ENCODE measurements around the gene MKS1. TPM values are rescaled to one million over a fixed set of nuclear protein-coding genes. Genes with fewer than 3 reads are reported as not detected.
A peak's percentile ranks its signal among the peaks of the same experiment; 100 is the strongest.

MKS1 gene
- total RNA-seq, 4 donors from 2014 or later, result 8.5 to 51.9 (median 18.3) TPM

DNA sequence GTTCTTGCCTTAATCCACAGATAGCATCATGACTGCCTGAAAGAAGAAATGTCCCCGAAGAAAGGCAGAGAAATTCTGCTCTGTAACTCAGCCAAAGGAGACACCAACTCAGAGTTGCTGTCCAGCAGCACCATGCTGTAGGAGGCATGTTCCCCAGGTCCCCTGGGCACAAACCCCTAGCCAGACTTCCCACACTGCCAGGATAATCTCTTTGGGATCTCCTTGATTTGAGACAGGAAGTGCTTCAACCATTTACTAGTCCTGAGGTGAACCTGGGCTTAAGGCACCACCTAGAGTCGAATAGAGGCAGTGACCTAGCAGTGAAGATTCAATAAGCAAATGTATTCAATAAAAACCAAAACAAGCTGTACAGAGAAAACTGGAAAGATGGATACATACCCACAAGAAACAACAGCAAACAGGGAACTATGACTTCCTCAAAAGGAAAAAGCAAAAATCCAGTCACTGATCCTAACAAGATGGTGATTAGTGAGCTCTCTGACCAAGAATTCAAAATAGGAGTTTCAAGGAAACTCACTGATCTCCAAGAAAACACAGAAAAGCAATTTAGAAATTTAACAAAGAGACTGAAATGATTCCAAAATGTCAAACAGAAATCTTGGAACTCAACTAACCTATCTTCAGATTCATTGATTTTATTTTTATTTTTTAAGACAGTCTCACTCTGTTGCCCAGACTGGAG is 46.5 kb downstream of the MKS1 start:
- in situ Hi-C loops (cut with MboI; ENCODE audit: low pct_ligation_motif_present in 1 of 4, low pct_unique_long_range_greater_than_20kb in 1 of 4, low sequenced_read_pairs in 3 of 4), result no loop called here

DNA sequence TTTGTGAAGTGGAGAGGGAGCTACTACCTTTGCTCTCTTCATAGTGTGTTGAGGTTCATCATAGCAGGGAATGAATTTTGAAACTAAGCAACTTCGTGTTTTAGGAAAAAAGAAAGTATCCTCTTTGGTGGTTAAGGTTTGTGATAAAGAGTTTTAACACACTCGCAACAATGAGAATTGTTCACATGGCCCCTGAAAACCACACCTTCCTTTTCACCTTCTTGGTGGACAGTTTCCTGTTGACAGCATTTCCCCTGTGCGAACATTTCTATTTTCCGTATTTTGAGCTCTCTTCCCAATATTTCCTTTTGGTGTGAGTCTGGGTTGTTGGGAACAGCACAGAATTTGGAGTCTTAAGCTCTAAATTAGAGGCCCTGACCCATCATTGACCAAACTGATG is 48.4 kb downstream of the MKS1 start:
- H3K36me3 ChIP-seq, result no peaks in the 10 kb centered on the region
- DNase-seq, result no peak
- H3K27ac ChIP-seq, result no peak overlapping the region
- no peak overlapping the region for H3K4me3 ChIP-seq
- H3K4me1 ChIP-seq, result no peaks in the 10 kb centered on the region
- intact Hi-C loops (cut with DNase I; ENCODE audit: low total_unique reads) (no loop called here), in situ Hi-C loops (cut with MboI; ENCODE audit: low pct_ligation_motif_present in 1 of 4, low pct_unique_long_range_greater_than_20kb in 1 of 4, low sequenced_read_pairs in 3 of 4) (no loop called here)
- H3K27me3 ChIP-seq, result peaks cover 13% of the 10 kb centered on the region
- no peak for TF ChIP-seq POLR2A (IDR thresholded peaks at IDR 0.05)
- TF ChIP-seq EP300 (IDR thresholded peaks at IDR 0.05; ENCODE audit: low read depth), result no peak
- no peak for TF ChIP-seq POLR2AphosphoS5 (IDR thresholded peaks at IDR 0.05)
- no peak for TF ChIP-seq CTCF (IDR thresholded peaks at IDR 0.05)
- 55 to 81% methylated on average over 2 to 4 of the region's 4 CpGs for WGBS, 2 donors (ENCODE audit: low coverage in 1 of 2)
- H3K9me3 ChIP-seq, result no peaks in the 10 kb centered on the region

More for the DNA sequence above, 46.5 kb downstream of the MKS1 start:
- peaks cover 13% of the 10 kb centered on the region for H3K27me3 ChIP-seq
- H3K4me3 ChIP-seq, result no peak overlapping the region
- H3K27ac ChIP-seq, result no peak overlapping the region
- DNase-seq, result no peak
- H3K36me3 ChIP-seq, result no peaks in the 10 kb centered on the region
- no peaks in the 10 kb centered on the region for H3K9me3 ChIP-seq
- intact Hi-C loops (cut with DNase I; ENCODE audit: low total_unique reads), result no loop called here
- TF ChIP-seq POLR2AphosphoS5 (IDR thresholded peaks at IDR 0.05), result no peak
- no peak for TF ChIP-seq EP300 (IDR thresholded peaks at IDR 0.05; ENCODE audit: low read depth)
- TF ChIP-seq POLR2A (IDR thresholded peaks at IDR 0.05), result no peak
- peak in 3 of 5 experiments; percentile 21 to 27 (median 25) for TF ChIP-seq CTCF (IDR thresholded peaks at IDR 0.05)
- 0 to 35% methylated on average over 1 to 2 of the region's 2 CpGs for WGBS, 2 donors (ENCODE audit: low coverage in 1 of 2)
- no peaks in the 10 kb centered on the region for H3K4me1 ChIP-seq

GRCh38 chr17:58166682-58167081 is 52.4 kb downstream of the MKS1 start, which contains the start of gene OR4D2:
TSS of gene OR4D2 (plus strand) at chr17:58166982. CDS start at chr17:58169656, 2,674 bp downstream.
- in situ Hi-C loops (cut with MboI; ENCODE audit: low pct_ligation_motif_present in 1 of 4, low pct_unique_long_range_greater_than_20kb in 1 of 4, low sequenced_read_pairs in 3 of 4) (no loop called here), intact Hi-C loops (cut with DNase I; ENCODE audit: low total_unique reads) (no loop called here)
- Histone ChIP-seq H3K27ac (no peak within 1 kb of the TSS), H3K9me3 (no peaks in the 10 kb centered on the region), H3K4me3 (no peak within 1 kb of the TSS), H3K36me3 (no peaks in the 10 kb centered on the region), H3K27me3 (peaks cover 20% of the 10 kb centered on the region), H3K4me1 (no peaks in the 10 kb centered on the region)
- 57 to 66% methylated on average over 4 to 6 of the region's 6 CpGs for WGBS, 2 donors (ENCODE audit: low coverage in 1 of 2)
- DNase-seq, result no peak
- TF ChIP-seq POLR2A (IDR thresholded peaks at IDR 0.05) (no peak), EP300 (IDR thresholded peaks at IDR 0.05; ENCODE audit: low read depth) (no peak), CTCF (IDR thresholded peaks at IDR 0.05) (no peak)

GRCh38 chr17:58165981-58166380 is 53.1 kb downstream of the MKS1 start:
- DNase-seq, result no peak
- no peaks in the 10 kb centered on the region for H3K36me3 ChIP-seq
- peaks cover 25% of the 10 kb centered on the region for H3K27me3 ChIP-seq
- H3K4me3 ChIP-seq, result no peak overlapping the region
- no peak overlapping the region for H3K27ac ChIP-seq
- in situ Hi-C loops (cut with MboI; ENCODE audit: low pct_ligation_motif_present in 1 of 4, low pct_unique_long_range_greater_than_20kb in 1 of 4, low sequenced_read_pairs in 3 of 4) (no loop called here), intact Hi-C loops (cut with DNase I; ENCODE audit: low total_unique reads) (no loop called here)
- TF ChIP-seq EP300 (IDR thresholded peaks at IDR 0.05; ENCODE audit: low read depth), result no peak
- TF ChIP-seq POLR2A (IDR thresholded peaks at IDR 0.05), result no peak
- TF ChIP-seq CTCF (IDR thresholded peaks at IDR 0.05), result no peak
- no peak for TF ChIP-seq POLR2AphosphoS5 (IDR thresholded peaks at IDR 0.05)
- H3K4me1 ChIP-seq, result no peaks in the 10 kb centered on the region
- 0 to 7% methylated on average over 2 of the region's 2 CpGs for WGBS, 2 donors (ENCODE audit: low coverage in 1 of 2)
- H3K9me3 ChIP-seq, result no peaks in the 10 kb centered on the region
